GM12801 (cell line): ENCODE results near the gene NQO1.

Experiments
- TF ChIP-seq, protein P1 (sequence below): IDR thresholded peaks from one replicate; pipeline ENCODE4 v1.5.1; 2011; ENCODE audit warnings: control low read depth; ENCODE audit not compliant: insufficient read length; ENCODE audit errors: extremely low read depth

NQO1 gene

DNA sequence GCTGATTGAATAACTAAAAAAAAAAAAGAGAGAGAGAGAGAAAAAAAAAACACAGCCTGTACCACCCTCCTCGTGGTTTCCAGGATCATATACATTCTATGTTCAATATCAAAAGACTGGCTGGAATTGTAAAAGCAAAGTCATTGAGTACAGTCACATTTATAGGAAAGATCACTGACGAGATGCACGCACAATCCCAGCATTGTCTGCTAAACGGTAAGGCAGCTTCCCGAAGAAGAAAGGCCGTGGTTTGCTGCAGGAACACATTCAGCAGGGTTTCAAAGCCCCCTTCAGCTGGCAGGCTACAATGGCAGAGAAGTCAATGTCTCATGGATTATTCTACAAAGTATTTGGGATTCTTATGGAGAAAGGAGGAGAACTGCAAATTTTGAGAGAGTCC, 9.3 kb downstream of the NQO1 start:
- TF ChIP-seq, protein P1, sequence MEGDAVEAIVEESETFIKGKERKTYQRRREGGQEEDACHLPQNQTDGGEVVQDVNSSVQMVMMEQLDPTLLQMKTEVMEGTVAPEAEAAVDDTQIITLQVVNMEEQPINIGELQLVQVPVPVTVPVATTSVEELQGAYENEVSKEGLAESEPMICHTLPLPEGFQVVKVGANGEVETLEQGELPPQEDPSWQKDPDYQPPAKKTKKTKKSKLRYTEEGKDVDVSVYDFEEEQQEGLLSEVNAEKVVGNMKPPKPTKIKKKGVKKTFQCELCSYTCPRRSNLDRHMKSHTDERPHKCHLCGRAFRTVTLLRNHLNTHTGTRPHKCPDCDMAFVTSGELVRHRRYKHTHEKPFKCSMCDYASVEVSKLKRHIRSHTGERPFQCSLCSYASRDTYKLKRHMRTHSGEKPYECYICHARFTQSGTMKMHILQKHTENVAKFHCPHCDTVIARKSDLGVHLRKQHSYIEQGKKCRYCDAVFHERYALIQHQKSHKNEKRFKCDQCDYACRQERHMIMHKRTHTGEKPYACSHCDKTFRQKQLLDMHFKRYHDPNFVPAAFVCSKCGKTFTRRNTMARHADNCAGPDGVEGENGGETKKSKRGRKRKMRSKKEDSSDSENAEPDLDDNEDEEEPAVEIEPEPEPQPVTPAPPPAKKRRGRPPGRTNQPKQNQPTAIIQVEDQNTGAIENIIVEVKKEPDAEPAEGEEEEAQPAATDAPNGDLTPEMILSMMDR: no peak

DNA sequence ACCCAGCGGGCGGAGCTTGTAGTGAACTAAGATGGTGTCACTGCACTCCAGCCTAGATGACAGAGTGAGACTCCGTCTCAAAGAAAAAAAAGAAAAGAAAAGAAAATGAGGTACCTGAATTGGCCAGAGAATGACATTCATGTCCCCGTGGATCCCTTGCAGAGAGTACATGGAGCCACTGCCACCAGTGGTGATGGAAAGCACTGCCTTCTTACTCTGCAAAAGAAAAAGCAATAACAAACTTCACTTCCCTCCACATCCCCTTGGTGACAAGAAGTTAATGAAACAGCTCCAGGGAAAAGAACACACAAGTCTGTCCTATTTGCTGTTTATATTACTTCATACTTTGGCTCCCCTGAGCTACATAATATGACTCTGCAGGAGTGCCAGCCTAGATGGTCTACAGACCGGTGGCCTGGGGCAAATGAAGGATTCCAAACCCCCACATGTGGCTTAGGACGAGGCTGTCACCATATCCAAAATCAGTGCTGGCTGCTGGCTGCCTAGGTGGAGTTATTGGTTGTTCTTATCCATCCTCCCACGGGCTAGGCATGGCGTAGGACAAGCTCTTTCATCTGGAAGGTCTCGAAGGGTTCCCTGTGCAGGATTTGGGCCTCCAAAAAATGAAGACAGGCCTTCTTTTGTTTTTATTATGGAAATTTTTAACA, 13.3 kb downstream of the NQO1 start:
- TF ChIP-seq, protein P1: no peak

DNA sequence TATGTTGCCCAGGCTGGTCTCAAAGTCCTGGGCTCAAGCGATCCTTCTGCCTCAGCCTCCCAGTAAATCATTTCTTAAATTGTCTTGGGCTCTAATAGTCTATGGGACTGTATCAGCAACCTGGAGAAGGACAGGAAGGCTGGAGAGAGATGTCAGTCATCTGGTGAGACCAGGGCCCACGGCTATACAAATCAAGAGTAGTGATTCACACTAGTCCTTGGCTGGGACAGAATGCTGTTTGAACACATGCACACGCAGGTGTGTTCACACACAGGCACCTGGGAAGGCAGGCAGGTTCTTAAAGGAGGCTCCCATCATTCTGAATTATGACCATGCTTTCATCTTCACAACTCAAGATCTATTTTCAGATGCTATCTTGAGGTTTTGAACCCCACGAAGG, 14.1 kb downstream of the NQO1 start:
- TF ChIP-seq, protein P1: no peak

DNA sequence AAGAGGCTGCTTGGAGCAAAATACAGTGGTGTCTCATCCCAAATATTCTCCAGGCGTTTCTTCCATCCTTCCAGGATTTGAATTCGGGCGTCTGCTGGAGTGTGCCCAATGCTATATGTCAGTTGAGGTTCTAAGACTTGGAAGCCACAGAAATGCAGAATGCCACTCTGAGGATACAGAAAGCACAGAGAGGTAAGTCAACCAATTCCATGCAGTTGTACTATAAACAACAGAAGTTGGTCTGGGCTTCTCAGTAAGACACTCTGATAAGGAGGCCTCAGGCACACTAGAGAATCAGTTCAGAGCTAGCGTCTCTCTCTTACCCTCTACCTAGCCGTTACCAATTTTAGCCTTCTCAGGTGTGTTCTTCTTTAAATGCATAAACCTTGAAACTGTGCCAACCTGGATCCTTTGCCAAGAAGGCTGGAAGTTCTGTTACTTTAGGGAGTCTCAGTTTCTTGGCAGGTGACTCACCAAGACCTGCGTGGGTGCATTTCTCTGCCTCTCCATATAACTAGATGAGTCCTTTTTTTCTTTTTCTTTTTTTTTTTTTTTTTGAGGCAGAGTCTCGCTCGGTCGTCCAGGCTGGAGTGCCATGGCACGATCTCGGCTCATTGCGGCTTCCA, 15.1 kb downstream of the NQO1 start:
- TF ChIP-seq, protein P1: no peak

DNA sequence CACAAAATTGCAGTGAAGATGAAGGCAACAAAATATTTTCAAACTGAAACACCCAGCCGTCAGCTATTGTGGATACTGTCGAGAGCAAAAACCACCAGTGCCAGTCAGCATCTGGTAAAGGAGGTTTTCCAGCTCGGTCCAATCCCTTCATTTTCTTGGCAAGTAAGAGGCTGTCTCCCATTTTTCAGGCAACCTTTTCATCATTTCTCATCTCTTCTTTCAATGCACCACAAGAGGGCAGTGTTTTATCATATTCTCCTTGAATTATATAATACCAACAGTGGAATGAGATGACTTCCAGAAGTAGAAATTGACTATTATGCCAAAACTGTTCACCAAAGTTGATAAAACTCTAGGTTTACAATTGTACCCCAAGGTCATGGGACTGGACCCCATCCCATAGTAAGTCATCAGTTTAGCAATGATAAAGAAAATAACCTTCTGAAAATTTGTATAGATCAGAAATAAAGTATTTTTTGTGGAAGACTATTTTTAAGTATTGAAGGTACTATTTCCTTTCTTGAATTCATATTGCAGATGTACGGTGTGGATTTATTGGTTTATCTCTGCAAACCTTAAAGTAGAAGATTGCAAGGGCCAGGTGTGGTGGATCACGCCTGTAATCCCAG, 16.8 kb downstream of the NQO1 start:
- TF ChIP-seq, protein P1: no peak

DNA sequence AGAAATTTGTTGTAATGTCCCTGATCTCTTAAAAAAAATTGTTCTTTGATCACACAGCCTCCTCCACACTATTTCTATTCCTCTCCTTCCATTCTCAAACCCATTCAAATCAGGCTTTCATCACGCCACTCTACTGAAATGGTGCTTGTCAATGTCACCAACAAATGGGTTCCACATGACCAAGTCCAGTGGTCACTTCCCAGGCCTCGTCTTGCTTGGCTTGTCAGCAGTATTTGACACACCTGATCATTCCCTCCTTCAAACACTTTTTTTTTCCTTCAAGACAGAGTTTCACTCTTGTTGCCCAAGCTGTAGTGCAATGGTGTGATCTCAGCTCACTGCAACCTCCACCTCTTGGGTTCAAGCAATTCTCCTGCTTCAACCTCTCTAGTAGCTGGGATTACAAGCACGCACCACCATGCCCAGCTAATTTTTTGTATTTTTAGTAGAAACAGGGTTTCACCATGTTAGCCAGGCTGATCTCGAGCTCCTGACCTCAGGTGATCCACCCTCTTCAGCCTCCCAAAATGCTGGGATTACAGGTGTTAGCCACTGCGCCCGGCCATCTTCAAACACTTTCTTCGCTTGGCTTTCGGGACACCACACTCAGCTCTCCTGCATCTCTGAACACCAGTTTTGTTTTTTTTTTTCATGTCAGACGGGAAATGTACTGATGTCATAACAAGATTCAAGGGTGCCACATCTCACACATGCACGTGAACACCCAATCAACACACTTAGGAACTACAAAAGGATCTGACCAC, 18.3 kb downstream of the NQO1 start:
- TF ChIP-seq, protein P1: no peak

DNA sequence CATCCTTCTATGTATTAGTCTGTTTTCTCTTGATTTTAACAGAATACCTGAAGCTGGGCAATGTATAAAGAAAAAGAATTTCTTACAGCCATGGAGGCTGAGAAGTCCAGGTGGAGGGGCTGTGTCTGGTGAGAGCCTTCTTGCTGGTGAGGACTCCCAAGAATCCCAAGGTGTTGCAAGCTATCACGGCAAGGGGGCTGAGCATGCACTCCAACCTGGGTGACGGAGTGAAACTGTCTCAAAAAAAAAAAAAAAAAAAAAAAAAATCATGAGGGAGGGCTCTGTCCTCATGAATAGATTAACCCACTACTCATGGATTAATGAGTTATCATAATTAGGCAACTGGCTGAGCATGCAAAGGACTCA, 19.4 kb downstream of the NQO1 start:
- TF ChIP-seq, protein P1: no peak
